ENCODE measurements around the gene OR1M1.

DNA sequence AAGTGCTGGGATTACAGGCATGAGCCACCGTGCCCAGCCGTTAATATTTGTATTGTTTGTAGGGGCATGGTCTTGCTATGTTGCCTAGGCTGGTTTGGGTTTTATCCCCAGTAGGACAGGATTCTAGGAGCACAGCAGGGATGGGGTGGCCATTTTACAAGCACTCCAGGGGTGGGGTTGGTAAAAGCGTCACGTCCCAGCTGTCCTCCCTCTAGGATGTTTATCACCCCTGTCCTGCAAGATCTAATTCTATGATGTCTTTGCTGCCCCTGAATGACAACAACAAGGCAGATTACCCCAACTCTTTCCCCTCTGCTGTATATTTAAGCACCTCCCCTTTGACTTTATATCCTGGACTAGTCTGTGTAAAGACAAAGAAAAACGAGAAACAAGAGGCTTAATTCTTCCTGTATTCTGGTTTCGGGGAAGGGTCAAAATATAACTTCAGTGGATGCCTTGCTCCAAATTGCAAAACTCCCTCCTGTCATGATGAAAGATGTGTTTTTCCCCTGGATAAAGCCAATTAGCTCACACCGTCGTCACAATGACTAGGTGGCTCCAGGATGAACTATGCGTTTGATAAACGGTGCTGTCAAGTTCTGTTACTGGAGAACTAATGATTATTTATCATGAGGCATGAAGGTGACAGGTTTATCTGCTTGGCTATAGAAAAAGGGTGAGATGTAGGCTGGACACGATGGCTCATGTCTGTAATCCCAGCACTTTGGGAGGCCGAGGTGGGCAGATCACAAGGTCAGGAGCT, 27.8 kb upstream of the OR1M1 start:
- TF ChIP-seq, protein P1, sequence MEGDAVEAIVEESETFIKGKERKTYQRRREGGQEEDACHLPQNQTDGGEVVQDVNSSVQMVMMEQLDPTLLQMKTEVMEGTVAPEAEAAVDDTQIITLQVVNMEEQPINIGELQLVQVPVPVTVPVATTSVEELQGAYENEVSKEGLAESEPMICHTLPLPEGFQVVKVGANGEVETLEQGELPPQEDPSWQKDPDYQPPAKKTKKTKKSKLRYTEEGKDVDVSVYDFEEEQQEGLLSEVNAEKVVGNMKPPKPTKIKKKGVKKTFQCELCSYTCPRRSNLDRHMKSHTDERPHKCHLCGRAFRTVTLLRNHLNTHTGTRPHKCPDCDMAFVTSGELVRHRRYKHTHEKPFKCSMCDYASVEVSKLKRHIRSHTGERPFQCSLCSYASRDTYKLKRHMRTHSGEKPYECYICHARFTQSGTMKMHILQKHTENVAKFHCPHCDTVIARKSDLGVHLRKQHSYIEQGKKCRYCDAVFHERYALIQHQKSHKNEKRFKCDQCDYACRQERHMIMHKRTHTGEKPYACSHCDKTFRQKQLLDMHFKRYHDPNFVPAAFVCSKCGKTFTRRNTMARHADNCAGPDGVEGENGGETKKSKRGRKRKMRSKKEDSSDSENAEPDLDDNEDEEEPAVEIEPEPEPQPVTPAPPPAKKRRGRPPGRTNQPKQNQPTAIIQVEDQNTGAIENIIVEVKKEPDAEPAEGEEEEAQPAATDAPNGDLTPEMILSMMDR (IDR thresholded peaks at IDR 0.05) = no peak
- no peak for TF ChIP-seq POLR2AphosphoS5 (IDR thresholded peaks at IDR 0.05)

Measured in gastroesophageal sphincter (tissue), 3 donors.